Measurements from ENCODE around the gene NKAPD1. TPM values are rescaled to one million over a fixed set of nuclear protein-coding genes. Genes with fewer than 3 reads are reported as not detected.

The NKAPD1 gene
- total and polyA plus RNA-seq, 10 donors = 10.1 to 21.6 (median 13.6) TPM

- Histone ChIP-seq H3K4me3 (no peak overlapping the region), H3K4me1 (peaks cover 0 to 16% (median 3%) of the 10 kb centered on the region in 6 donors), H3K9me3 (peaks cover 0 to 4% (median 0%) of the 10 kb centered on the region in 8 donors), H3K27ac (no peak overlapping the region), H3K36me3 (peaks cover 0 to 6% (median 0%) of the 10 kb centered on the region in 6 donors), H3K27me3 (replicated peaks in 1 of 7) (no peaks in the 10 kb centered on the region)
- intact Hi-C loops (cut with DNase I; ENCODE audit: low total_unique reads) = no loop called here
- no peak for DNase-seq
- TF ChIP-seq POLR2A (IDR thresholded peaks at IDR 0.05) (no peak), POLR2AphosphoS5 (IDR thresholded peaks at IDR 0.05) (no peak), CTCF (IDR thresholded peaks at IDR 0.05 in 8 of 11, conservative IDR thresholded peaks at IDR 0.05 in 3 of 11) (no peak)
- 91 to 96% (median 93%) methylated on average over 2 of the region's 2 CpGs for WGBS, 5 donors
Measured at GRCh38 chr11:112114460-112114859, 40.4 kb downstream of the NKAPD1 start.

- TF ChIP-seq POLR2AphosphoS5 (IDR thresholded peaks at IDR 0.05) = no peak
- TF ChIP-seq POLR2A (IDR thresholded peaks at IDR 0.05) = no peak
- TF ChIP-seq CTCF (IDR thresholded peaks at IDR 0.05 in 8 of 11, conservative IDR thresholded peaks at IDR 0.05 in 3 of 11) = no peak
- peaks cover 0 to 4% (median 0%) of the 10 kb centered on the region in 8 donors for H3K9me3 ChIP-seq
- no peak overlapping the region for H3K27ac ChIP-seq
- H3K27me3 ChIP-seq (replicated peaks in 1 of 7) = no peaks in the 10 kb centered on the region
- H3K4me3 ChIP-seq = no peak overlapping the region
- 73 to 81% (median 73%) methylated on average over 5 of the region's 5 CpGs for WGBS, 5 donors
- H3K36me3 ChIP-seq = peaks cover 0 to 8% (median 0%) of the 10 kb centered on the region in 6 donors
- DNase-seq = no peak
- intact Hi-C loops (cut with DNase I; ENCODE audit: low total_unique reads) = no loop called here
- H3K4me1 ChIP-seq = peaks cover 0 to 20% (median 3%) of the 10 kb centered on the region in 6 donors
Measured at GRCh38 chr11:112115386-112115785, 41.3 kb downstream of the NKAPD1 start.

GRCh38 chr11:112118176-112118575 is 44.1 kb downstream of the NKAPD1 start:
- Histone ChIP-seq H3K4me3 (no peak overlapping the region), H3K4me1 (peaks cover 0 to 17% (median 3%) of the 10 kb centered on the region in 6 donors), H3K36me3 (peaks cover 0 to 8% (median 0%) of the 10 kb centered on the region in 6 donors), H3K27me3 (replicated peaks in 1 of 7) (no peaks in the 10 kb centered on the region), H3K27ac (no peak overlapping the region), H3K9me3 (no peaks in the 10 kb centered on the region)
- TF ChIP-seq POLR2A (IDR thresholded peaks at IDR 0.05) (no peak), CTCF (IDR thresholded peaks at IDR 0.05 in 8 of 11, conservative IDR thresholded peaks at IDR 0.05 in 3 of 11) (no peak), POLR2AphosphoS5 (IDR thresholded peaks at IDR 0.05) (no peak)
- WGBS, 5 donors = 62 to 83% (median 72%) methylated on average over 2 of the region's 2 CpGs
- intact Hi-C loops (cut with DNase I; ENCODE audit: low total_unique reads) = no loop called here
- DNase-seq = no peak

GRCh38 chr11:112121981-112122615 is 48.0 kb downstream of the NKAPD1 start:
- no peaks in the 10 kb centered on the region for H3K27me3 ChIP-seq (replicated peaks in 1 of 7)
- peaks cover 0 to 9% (median 0%) of the 10 kb centered on the region in 6 donors for H3K4me1 ChIP-seq
- WGBS, 5 donors = 87 to 97% (median 95%) methylated on average over 5 of the region's 5 CpGs
- peaks cover 0 to 8% (median 0%) of the 10 kb centered on the region in 6 donors for H3K36me3 ChIP-seq
- intact Hi-C loops (cut with DNase I; ENCODE audit: low total_unique reads) = no loop called here
- no peak for DNase-seq
- no peaks in the 10 kb centered on the region for H3K9me3 ChIP-seq
- H3K4me3 ChIP-seq = no peak overlapping the region
- TF ChIP-seq CTCF (IDR thresholded peaks at IDR 0.05 in 8 of 11, conservative IDR thresholded peaks at IDR 0.05 in 3 of 11) (no peak), POLR2A (IDR thresholded peaks at IDR 0.05) (no peak), POLR2AphosphoS5 (IDR thresholded peaks at IDR 0.05) (no peak)
- H3K27ac ChIP-seq = no peak overlapping the region

Measured in spleen (tissue), 11 donors.